HG02588 (cell line): Measurements from ENCODE around the gene PPFIA2.
"Not testable (repeated sequence)": the region's sequence is repeated elsewhere in the genome, so short reads cannot be mapped to it uniquely, and the experiment has no call there.

Experiments
- ATAC-seq: cut with Tn5 transposase; IDR thresholded peaks from one replicate; pipeline ENCODE4 v1.9.1; 2021; ENCODE audit warnings: mild to moderate bottlenecking, moderate library complexity; ENCODE audit not compliant: unreplicated experiment

PPFIA2 gene

GRCh38 chr12:81670759-81671158, 88.4 kb downstream of the PPFIA2 start:
- no peak for ATAC-seq

DNA sequence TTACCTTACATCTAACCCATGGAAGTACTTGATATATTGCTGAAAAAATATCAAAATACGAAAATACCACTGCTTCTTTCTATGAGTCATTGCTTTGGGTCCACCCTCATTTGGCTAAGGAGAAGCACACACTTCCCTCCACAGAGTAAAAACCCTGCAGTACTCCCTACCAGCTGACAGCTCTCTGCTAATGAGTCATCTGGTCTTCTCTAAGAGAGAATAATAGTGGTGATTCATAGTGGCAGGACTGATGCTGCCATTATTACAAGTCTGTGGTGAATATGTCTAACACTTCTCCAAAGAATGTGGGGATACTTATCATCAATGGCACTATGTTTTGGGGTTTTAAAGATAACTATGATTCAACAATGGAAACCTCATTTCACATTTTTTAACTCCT, 90.7 kb downstream of the PPFIA2 start:
- ATAC-seq, result peak; percentile 94

- ATAC-seq, result not testable (repeated sequence)
Measured at GRCh38 chr12:81659310-81659709, 99.8 kb downstream of the PPFIA2 start.

GRCh38 chr12:81644503-81644902, 114.6 kb downstream of the PPFIA2 start:
- ATAC-seq, result no peak

- no peak for ATAC-seq
Measured at GRCh38 chr12:81639196-81639595, 120.0 kb downstream of the PPFIA2 start.

- no peak for ATAC-seq
Measured at GRCh38 chr12:81633127-81633526, 126.0 kb downstream of the PPFIA2 start.

GRCh38 chr12:81627336-81628189, 131.6 kb downstream of the PPFIA2 start:
- no peak for ATAC-seq

DNA sequence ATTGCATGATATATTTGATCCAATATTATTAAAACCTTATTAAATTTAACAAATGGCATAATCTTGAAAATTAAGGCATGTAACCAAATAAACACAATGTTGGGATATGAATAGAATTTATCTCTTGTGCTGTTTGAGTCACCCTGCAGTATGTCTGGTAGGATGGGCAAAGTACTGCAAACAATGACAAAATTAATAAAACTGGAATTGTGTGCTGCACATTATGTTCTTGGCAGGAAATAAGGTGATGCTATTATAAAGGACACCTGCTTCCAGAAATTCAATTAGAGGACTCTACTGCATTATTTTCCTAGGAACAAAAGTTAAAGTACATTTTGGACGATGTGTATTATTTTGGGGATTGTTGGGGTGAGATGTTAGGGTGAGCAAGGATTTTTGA, 132.7 kb downstream of the PPFIA2 start:
- ATAC-seq, result no peak

DNA sequence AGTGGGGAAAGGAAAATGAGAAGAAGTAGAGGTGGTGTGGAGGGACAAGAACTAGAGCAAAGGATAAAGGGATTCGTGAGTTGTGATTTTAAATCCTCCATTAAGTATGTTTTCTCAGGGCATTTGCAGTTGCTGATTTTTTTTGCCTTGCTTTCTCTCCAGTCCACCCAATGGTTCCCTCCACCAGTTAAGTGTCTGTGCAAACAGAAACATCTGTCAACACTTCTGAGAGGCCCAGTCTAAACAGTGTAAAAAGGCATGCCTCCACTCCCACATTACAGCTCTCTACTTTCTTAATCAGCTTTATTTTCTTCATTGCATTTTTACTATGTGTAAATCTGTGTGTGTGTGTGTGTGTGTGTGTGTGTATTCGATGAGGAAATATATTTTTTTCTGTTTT, 141.2 kb downstream of the PPFIA2 start:
- ATAC-seq, result no peak

GRCh38 chr12:81615026-81615588, 144.0 kb downstream of the PPFIA2 start:
- no peak for ATAC-seq

- ATAC-seq, result no peak
Measured at GRCh38 chr12:81610955-81611889, 147.9 kb downstream of the PPFIA2 start.

DNA sequence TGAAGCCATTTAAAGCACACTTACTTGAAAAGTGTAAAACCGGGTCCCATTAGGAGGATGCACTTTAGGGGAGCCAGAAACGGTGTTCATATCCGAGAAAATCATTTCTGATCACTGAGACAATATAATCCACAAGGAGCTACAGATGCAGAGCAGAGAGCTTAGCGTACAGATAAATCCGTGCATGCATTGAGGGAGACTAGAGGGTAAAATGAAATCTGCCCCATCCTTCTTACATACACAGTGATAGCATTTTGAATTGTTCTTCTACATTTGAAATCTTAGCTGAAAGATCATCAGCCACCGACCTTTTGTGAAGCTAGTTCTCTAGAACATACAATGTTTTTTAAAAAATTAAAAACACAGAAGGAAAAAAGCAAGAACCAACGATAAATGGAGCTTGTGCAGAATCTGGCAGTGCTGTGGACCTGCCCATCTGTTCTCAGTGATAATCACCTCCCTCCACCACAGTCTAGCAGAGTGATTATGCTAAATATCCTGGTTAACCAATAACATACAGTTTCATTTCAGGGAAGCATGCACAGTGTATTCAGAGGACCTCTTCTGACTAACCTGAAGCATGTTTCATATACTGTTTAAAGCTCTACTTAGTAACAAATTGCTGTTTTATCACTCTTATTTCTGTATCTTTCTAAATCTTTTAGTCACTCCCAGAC, 161.1 kb downstream of the PPFIA2 start:
- peak; percentile 73 for ATAC-seq

- ATAC-seq, result no peak
Measured at GRCh38 chr12:81596558-81596957, 162.6 kb downstream of the PPFIA2 start.

DNA sequence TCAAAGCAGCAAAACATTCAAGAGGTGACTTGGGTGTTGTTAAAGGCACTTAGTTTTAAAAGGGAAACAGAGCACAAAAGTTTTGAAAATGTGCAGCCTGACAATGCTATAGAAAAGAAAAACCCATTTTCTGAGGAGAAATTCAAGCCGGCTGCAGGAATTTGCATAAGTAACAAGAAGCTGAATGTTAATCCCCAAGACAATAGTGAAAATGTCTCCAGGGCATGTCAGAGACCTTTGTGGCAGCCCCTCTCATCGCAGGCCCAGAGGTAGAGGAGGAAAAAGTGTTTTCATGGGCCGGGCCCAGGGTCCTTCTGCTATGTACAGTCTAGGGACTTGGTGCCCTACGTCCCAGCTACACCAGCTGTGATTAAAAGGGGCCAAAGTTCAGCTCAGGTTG, 167.9 kb downstream of the PPFIA2 start:
- no peak for ATAC-seq

- not testable (repeated sequence) for ATAC-seq
Measured at GRCh38 chr12:81590703-81591102, 168.4 kb downstream of the PPFIA2 start.

GRCh38 chr12:81588235-81589008, 170.7 kb downstream of the PPFIA2 start:
- no peak for ATAC-seq

GRCh38 chr12:81585787-81586186, 173.4 kb downstream of the PPFIA2 start:
- no peak for ATAC-seq

GRCh38 chr12:81573228-81573627, 185.9 kb downstream of the PPFIA2 start:
- ATAC-seq, result no peak

- no peak for ATAC-seq
Measured at GRCh38 chr12:81572411-81572810, 186.7 kb downstream of the PPFIA2 start.

DNA sequence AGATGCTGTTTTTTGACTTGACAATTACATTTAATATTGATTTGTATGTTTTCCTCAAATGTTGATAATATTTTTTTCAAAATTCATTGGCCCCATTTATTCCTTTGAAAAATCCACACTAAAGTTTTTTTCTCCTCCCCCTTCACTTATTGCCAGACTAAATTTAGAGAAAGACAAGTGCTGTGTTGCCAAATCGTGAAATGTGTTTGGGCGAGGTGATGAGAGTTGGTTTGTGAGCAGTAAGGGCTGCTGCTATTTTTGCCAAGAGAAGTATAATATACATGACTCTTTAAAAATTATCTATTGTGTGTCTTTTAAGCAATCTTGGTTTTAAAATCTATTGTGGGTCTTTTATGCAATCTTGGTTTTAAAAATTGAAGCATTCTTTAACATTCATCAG, 188.9 kb downstream of the PPFIA2 start:
- ATAC-seq, result no peak
